ENCODE data around the gene RNF5.
"Not testable (repeated sequence)": the region's sequence is repeated elsewhere in the genome, so short reads cannot be mapped to it uniquely, and the experiment has no call there.

Gene RNF5

GRCh38 chr6:32175322-32175710 lies 2.9 kb upstream of the RNF5 start:
- DNase-seq: no peak

GRCh38 chr6:32175711-32176475 lies 2.3 kb upstream of the RNF5 start, which contains the start of gene AGPAT1:
AGPAT1 (minus strand) TSS chr6:32176084; CDS start chr6:32171496, 4,588 bp downstream.
- peak in 50 of 51 donors; percentile 58 to 98 (median 95) for DNase-seq

GRCh38 chr6:32176476-32177182 lies 1.6 kb upstream of the RNF5 start:
- no peak for DNase-seq

- DNase-seq: peak in 8 of 51 donors; percentile 21 to 59 (median 52)
Measured at GRCh38 chr6:32177183-32177787, 920 bp upstream of the RNF5 start.

GRCh38 chr6:32178547-32179440 lies 589 bp downstream of the RNF5 start:
- no peak for DNase-seq

GRCh38 chr6:32179766-32180405 lies 1.7 kb downstream of the RNF5 start:
- no peak for DNase-seq

GRCh38 chr6:32181148-32181702 lies 3.0 kb downstream of the RNF5 start:
- DNase-seq: no peak

GRCh38 chr6:32181915-32182529 lies 3.8 kb downstream of the RNF5 start:
- no peak for DNase-seq

- no peak for DNase-seq
Measured at GRCh38 chr6:32182555-32182981, 4.4 kb downstream of the RNF5 start.

- no peak for DNase-seq
Measured at GRCh38 chr6:32183030-32183429, 4.8 kb downstream of the RNF5 start.

- no peak for DNase-seq
Measured at GRCh38 chr6:32183483-32184083, 5.4 kb downstream of the RNF5 start.

GRCh38 chr6:32184084-32184640 lies 6.0 kb downstream of the RNF5 start, which contains the start of gene AGER:
AGER (minus strand) TSS chr6:32184253; CDS start chr6:32184222, 31 bp downstream.
- DNase-seq: no peak

GRCh38 chr6:32185681-32186131 lies 7.5 kb downstream of the RNF5 start:
- peak in 11 of 51 donors; percentile 11 to 50 (median 24) for DNase-seq

- not testable (repeated sequence) for DNase-seq
Measured at GRCh38 chr6:32186151-32186840, 8.1 kb downstream of the RNF5 start.

- DNase-seq: no peak
Measured at GRCh38 chr6:32187009-32187709, 9.0 kb downstream of the RNF5 start.

GRCh38 chr6:32187725-32188380 lies 9.6 kb downstream of the RNF5 start:
- not testable (repeated sequence) for DNase-seq
